ENCODE results near the gene THUMPD3. TPM values are rescaled to one million over a fixed set of nuclear protein-coding genes. Genes with fewer than 3 reads are reported as not detected.

The THUMPD3 gene
- total and polyA plus RNA-seq, 2 of the 13 experiments (the other 11 are each of a cell fraction or from before 2014, with no cell fraction given) = 31.2 to 44.1 TPM

- peak; percentile 16; the same call in 1 of the 2 replicates for TF ChIP-seq PATZ1 (CRISPR knock-in tag; IDR thresholded peaks at IDR 0.05)
- TF ChIP-seq SP140L (CRISPR knock-in tag; IDR thresholded peaks at IDR 0.05; ENCODE audit: borderline replicate concordance) = no peak
- TF ChIP-seq RFX3 (CRISPR knock-in tag; IDR thresholded peaks at IDR 0.05) = no peak
- peak; percentile 57; the same call in 1 of the 2 replicates for TF ChIP-seq MIXL1 (CRISPR knock-in tag; IDR thresholded peaks at IDR 0.05)
- peak; percentile 23; the same call in 1 of the 2 replicates for TF ChIP-seq BCL6 (CRISPR knock-in tag; IDR thresholded peaks at IDR 0.05)
- peak; percentile 48 for TF ChIP-seq SAP130 (CRISPR knock-in tag; IDR thresholded peaks at IDR 0.05; ENCODE audit: low read depth)
- TF ChIP-seq CREM (IDR thresholded peaks at IDR 0.05) = peak; percentile 49; the same call in 1 of the 2 replicates
- no peak for TF ChIP-seq CREM (CRISPR knock-in tag; IDR thresholded peaks at IDR 0.05)
- no peak for TF ChIP-seq ZFP36L2 (CRISPR knock-in tag; IDR thresholded peaks at IDR 0.05)
- TF ChIP-seq PITX1 (CRISPR knock-in tag; IDR thresholded peaks at IDR 0.05) = peak; percentile 53; the same call in 1 of the 2 replicates
- no peak for TF ChIP-seq ZBTB2 (CRISPR knock-in tag; IDR thresholded peaks at IDR 0.05; ENCODE audit: low read depth)
- TF ChIP-seq HMGA1 (CRISPR knock-in tag; conservative IDR thresholded peaks at IDR 0.05) = no peak
- TF ChIP-seq GLMP (CRISPR knock-in tag; IDR thresholded peaks at IDR 0.05; ENCODE audit: borderline replicate concordance) = no peak
- TF ChIP-seq STAT6 (CRISPR knock-in tag; IDR thresholded peaks at IDR 0.05; ENCODE audit: borderline replicate concordance) = no peak; the same call in 1 of the 2 replicates
- TF ChIP-seq ZNF792 (CRISPR knock-in tag; IDR thresholded peaks at IDR 0.05) = 0 out of 2 replicates have a peak, but pooled peaks have one; percentile 17
- no peak for TF ChIP-seq ZNF484 (CRISPR knock-in tag; IDR thresholded peaks at IDR 0.05; ENCODE audit: borderline replicate concordance, low read depth)
- peak; percentile 79 for TF ChIP-seq GATAD1 (CRISPR knock-in tag; IDR thresholded peaks at IDR 0.05)
- TF ChIP-seq FOXC1 (CRISPR knock-in tag; IDR thresholded peaks at IDR 0.05; ENCODE audit: borderline replicate concordance) = peak; percentile 48; the same call in 1 of the 2 replicates
- no peak for TF ChIP-seq ZBTB26 (CRISPR knock-in tag; IDR thresholded peaks at IDR 0.05; ENCODE audit: borderline replicate concordance)
- peak; percentile 57; the same call in 1 of the 2 replicates for TF ChIP-seq PHF21A (CRISPR knock-in tag; IDR thresholded peaks at IDR 0.05)
- 0 out of 2 replicates have a peak, but pooled peaks have one; percentile 9 for TF ChIP-seq NFKBIZ (CRISPR knock-in tag; IDR thresholded peaks at IDR 0.05)
These were observed 9.7 kb upstream of the THUMPD3 start (continued) for GRCh38 chr3:9352917-9353752.

Data from HepG2 (cell line).